HG03108 (cell line): ENCODE data around the gene NFASC.

Experiments used
- ATAC-seq: cut with Tn5 transposase; IDR thresholded peaks from one replicate; pipeline ENCODE4 v1.9.1; 2021; ENCODE audit warnings: moderate library complexity; ENCODE audit not compliant: unreplicated experiment

NFASC gene

DNA sequence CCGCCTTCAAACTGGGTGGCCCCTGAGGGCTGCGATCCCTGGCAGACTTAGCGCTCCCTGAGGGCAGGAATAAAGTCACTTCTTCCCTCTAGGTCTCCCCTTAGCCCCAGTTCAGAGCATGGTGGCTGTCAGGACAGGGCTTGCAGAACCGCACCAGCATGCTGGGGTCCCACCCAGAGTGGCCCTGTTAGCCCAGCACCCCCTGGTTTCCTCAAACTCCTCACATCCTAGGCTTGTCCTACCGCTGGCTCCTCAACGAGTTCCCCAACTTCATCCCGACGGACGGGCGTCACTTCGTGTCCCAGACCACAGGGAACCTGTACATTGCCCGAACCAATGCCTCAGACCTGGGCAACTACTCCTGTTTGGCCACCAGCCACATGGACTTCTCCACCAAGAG, 188.2 kb downstream of the NFASC start:
- no peak for ATAC-seq

DNA sequence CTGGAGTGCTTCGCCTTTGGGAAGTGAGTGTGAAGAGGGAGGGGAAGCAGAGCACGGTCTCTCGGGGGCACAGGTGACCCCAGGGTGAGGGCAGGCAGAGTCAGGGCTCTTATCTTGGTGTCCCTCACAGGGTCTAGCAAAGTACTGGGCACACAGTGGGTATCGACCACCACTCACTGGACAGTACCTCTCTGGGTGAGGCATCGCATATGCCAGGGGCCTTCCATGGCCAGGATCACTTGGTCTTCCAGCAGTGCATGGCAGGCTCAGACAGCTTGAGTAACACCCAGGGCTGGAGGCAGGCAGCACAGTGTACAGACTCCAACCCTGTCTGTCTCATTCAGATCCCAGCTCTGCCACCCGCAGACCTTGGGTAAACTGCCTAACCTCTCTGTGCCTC, 189.0 kb downstream of the NFASC start:
- no peak for ATAC-seq

DNA sequence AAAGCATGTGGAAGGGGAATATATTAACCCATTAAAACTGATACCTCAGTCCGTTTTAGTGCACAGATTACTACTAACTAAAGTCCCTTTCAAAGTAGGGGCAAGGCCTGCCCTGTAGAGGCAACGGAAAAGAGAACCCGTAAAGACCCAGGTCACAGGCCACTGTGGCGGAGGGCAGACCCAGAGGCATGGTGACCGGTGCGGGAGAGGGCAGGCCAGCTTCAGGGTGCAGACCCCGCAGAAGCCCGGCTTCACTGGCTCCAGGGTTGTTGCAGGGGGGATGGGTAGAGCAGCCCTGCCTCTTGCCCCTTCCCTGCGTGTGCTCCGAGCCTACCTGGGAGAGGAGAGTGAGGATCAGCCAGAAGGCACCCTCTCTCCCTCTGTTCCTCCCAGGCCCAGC, 190.1 kb downstream of the NFASC start:
- ATAC-seq: no peak

- no peak for ATAC-seq
Measured at GRCh38 chr1:205061227-205061626, 190.6 kb downstream of the NFASC start.

GRCh38 chr1:205061665-205062069, 191.0 kb downstream of the NFASC start:
- ATAC-seq: no peak

GRCh38 chr1:205062319-205062718, 191.7 kb downstream of the NFASC start:
- ATAC-seq: no peak

DNA sequence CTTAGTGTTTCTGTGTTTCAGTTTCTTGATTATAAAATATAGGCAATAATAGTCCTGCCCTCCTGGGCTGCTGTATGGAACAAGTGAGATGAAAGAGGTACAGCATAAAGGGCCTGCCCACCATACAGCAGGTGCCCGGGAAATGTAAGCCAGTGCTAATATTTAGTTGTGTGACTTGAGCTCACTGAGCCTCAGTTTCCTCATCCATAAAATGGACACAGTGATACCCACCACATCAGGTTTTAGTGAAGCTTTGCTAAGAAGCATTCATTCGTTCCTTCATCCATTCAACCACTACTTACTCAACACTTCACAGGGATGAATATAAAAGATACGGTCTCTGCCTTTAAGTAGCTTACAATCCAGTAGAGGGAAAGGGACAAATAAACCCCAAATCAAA, 192.2 kb downstream of the NFASC start:
- ATAC-seq: no peak

GRCh38 chr1:205064301-205064700, 193.6 kb downstream of the NFASC start:
- ATAC-seq: no peak

GRCh38 chr1:205064741-205065316, 194.2 kb downstream of the NFASC start:
- no peak for ATAC-seq

- no peak for ATAC-seq
Measured at GRCh38 chr1:205065666-205066065, 195.0 kb downstream of the NFASC start.

DNA sequence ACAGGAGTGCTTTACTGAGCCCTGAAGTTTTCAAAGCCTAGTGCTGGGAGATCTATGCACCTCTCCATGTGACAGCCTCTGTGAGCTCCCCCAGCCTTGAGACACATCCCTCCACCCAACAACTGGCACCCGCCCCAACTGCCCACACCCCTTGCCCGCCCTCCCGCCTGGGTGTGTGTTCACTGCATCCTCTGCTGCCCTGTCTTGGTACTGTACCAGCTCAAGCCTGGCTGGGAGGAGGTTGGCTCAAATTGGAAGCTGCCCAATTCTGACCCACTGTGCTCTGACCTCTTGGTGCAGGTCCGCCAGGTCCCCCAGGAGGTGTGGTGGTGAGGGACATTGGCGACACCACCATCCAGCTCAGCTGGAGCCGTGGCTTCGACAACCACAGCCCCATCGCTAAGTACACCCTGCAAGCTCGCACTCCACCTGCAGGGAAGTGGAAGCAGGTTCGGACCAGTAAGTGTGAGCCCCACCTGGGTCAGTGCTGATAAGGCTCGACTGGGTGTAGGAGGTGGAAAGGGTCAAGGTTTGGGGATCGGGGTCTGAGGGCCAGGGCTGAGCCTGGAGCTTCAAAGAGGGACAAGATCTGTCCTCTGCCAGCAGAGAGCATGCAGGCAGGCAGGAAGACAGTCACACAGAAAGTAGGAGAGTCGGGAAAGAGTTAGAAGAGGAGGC, 195.6 kb downstream of the NFASC start:
- ATAC-seq: no peak

DNA sequence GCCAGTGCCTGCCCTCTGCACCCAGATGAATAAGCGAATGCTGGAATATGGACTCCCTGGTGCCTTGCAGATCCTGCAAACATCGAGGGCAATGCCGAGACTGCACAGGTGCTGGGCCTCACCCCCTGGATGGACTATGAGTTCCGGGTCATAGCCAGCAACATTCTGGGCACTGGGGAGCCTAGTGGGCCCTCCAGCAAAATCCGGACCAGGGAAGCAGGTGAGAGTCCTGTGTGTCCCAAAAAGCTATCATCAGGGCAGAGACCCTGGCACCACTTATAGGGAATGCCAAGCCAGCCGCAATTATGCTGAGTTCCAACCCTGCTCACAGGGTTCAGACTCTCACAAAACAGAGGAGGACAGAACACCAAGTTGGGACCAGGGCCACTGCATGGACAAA, 196.4 kb downstream of the NFASC start:
- ATAC-seq: no peak

DNA sequence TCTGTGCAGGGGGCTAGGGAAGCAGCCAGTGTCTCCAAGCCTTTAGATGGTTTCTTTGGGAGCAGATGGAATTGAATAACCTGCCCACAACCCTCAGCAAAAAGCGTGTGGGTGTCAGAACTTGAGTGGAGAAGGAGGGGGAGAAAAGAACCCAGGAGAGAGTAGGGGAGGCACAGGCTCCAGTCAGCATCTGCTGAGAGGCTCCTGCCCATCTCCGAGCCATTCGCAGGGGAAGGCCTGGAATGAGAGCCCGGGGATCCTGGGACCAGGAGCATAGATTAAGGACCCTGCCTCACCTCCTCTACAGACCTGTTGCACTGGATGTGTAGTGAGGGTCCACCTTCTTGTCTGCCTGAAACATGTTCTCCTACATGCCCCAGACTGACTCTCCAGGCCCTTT, 197.3 kb downstream of the NFASC start:
- ATAC-seq: no peak

DNA sequence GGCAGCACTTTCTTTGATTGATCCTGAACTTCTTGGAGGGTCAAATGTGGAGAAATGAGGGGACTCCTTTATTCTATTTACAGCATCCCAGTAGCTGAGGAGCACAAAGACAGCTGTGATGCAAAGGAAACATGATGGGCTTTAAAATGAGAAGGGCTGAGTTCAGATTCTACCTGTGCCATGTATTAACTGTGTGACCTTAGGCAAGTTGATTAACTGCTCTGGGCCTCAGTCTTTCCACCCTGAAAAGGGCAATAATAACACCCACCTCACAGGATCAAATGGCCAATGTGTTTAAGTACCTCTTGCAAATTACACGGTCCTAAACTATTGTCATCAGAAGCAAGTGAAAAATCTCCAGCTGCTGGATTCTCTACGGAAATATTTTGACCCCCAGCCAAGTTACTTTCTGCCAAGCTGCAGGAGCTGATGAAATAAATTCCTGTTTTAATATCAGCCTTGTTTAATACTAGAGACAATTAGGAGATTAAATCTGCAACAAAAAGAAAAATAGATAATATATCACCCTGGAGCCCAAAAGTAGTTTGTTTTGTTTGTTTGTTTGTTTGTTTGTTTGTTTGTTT, 197.9 kb downstream of the NFASC start:
- ATAC-seq: no peak

- ATAC-seq: no peak
Measured at GRCh38 chr1:205069371-205070125, 198.9 kb downstream of the NFASC start.

DNA sequence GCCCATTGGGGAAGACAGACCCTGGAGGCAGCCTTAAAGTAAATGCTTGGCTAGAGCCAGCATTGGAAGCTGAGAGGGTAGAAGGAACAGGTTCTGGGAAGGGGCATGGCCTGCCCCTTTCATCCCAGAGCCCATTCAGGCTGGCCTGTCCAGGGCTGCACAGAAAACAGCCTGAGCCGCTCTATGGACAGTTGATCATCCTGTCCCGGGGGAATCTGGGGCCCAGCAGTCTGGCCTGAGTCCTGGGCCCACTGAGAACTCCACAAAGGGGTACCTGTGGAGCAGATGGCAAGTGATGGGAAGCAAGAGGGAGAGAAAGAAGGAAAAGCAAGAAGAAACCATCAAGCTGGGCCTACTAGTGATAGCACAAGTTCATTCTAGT, 200.4 kb downstream of the NFASC start:
- no peak for ATAC-seq

GRCh38 chr1:205071801-205072200, 201.1 kb downstream of the NFASC start:
- no peak for ATAC-seq

DNA sequence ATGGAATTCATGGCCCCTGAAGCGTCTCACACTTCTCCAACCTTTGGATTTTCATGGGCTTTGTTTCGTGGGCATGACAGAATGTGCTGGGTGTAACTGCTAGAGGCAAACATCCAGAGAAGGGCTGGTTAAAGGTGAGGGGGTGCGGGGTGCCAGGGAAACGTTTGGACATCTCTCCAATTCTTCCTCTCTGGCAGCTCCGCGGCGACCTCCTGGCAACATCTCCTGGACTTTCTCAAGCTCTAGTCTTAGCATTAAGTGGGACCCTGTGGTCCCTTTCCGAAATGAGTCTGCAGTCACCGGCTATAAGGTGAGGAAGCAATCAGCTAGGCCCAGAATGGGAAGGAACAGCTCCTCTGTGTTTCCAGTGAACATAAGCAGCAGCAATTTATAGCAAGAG, 201.6 kb downstream of the NFASC start:
- no peak for ATAC-seq
